GM20000 (cell line): ENCODE results near the gene PROKR2.

Experiments used
- DNase-seq: peaks from one replicate; pipeline ENCODE4 v3.0.0; 2012; ENCODE audit warnings: low spot score
- CTCF ChIP-seq: IDR thresholded peaks from 2 replicates; pipeline ENCODE4 v1.5.1; 2012; ENCODE audit warnings: mild to moderate bottlenecking, control low read depth; ENCODE audit errors: extremely low read depth, missing control alignments

The PROKR2 gene

GRCh38 chr20:5356941-5357340, 40.2 kb upstream of the PROKR2 start:
- DNase-seq = no peak
- TF ChIP-seq CTCF = no peak

- no peak for DNase-seq
- TF ChIP-seq CTCF = no peak
Measured at GRCh38 chr20:5354901-5355300, 38.1 kb upstream of the PROKR2 start.

- DNase-seq = no peak
- no peak for TF ChIP-seq CTCF
Measured at GRCh38 chr20:5353624-5354496, 37.1 kb upstream of the PROKR2 start.

GRCh38 chr20:5349448-5349847, 32.7 kb upstream of the PROKR2 start:
- TF ChIP-seq CTCF = no peak
- no peak for DNase-seq

- TF ChIP-seq CTCF = no peak
- DNase-seq = no peak
Measured at GRCh38 chr20:5342021-5342420, 25.3 kb upstream of the PROKR2 start.

GRCh38 chr20:5331340-5331739, 14.6 kb upstream of the PROKR2 start:
- no peak for DNase-seq
- no peak for TF ChIP-seq CTCF

GRCh38 chr20:5328268-5328667, 11.5 kb upstream of the PROKR2 start:
- no peak for TF ChIP-seq CTCF
- no peak for DNase-seq
